Vagina (tissue), 2 donors: Measurements from ENCODE around the gene FAM168B. TPM values are rescaled to one million over a fixed set of nuclear protein-coding genes. Genes with fewer than 3 reads are reported as not detected.
"Not testable (repeated sequence)": the region's sequence is repeated elsewhere in the genome, so short reads cannot be mapped to it uniquely, and the experiment has no call there.

Experiments used
- DNase-seq, 2 donors: peaks; one replicate each; pipeline ENCODE4 v3.0.0-alpha.2; 2017; ENCODE audit errors: extremely low spot score in 2 of 2
- H3K27ac ChIP-seq: fragments of 200-600 bp; sonication (generic); one replicate; pipeline ENCODE4 v1.5.1; 2019
- H3K27me3 ChIP-seq: fragments of 200-600 bp; sonication (generic); one replicate; pipeline ENCODE4 v1.5.1; 2019
- H3K36me3 ChIP-seq, 2 donors: fragments of 200-600 bp; sonication (generic); one replicate each; pipeline ENCODE4 v1.5.1; 2017 to 2019
- H3K4me1 ChIP-seq: fragments of 200-600 bp; sonication (generic); one replicate; pipeline ENCODE4 v1.5.1; 2019
- H3K4me3 ChIP-seq, 2 donors: fragments of 200-600 bp; sonication (generic); 1 replicate in 1 of 2; 2 replicates in 1 of 2; pipeline ENCODE4 v1.5.1; 2016 to 2019
- H3K9me3 ChIP-seq: fragments of 200-600 bp; sonication (generic); one replicate; pipeline ENCODE4 v1.5.1; 2019
- POLR2A ChIP-seq, 2 donors: fragments of 450-650 bp; IDR thresholded peaks; one replicate each; pipeline ENCODE4 v1.6.1; 2017; ENCODE audit warnings: antibody characterized with exemption in 2 of 2, mild to moderate bottlenecking in 2 of 2, moderate library complexity in 2 of 2
- POLR2AphosphoS5 ChIP-seq, 2 donors: sonication (generic); formaldehyde crosslinking; IDR thresholded peaks; one replicate each; pipeline ENCODE4 v1.9.0; 2017; ENCODE audit warnings: antibody characterized with exemption in 2 of 2, mild to moderate bottlenecking in 2 of 2, low read depth in 1 of 2; ENCODE audit not compliant: insufficient read depth in 1 of 2
- intact Hi-C: fragments of 100-400 bp; cut with DNase I; formaldehyde crosslinking; loops from one replicate; pipeline ENCODE4 v1.15.1; 2023
- total RNA-seq: library from RNA; depleted of rRNA; stranded (reverse); fragments of >200 nt; gene quantifications from one replicate; pipeline ENCODE4 v1.2.3, GENCODE V29; 2016
- TF ChIP-seq, protein P1 (sequence below), 3 experiments: fragments of 450-650 bp in 2 of 3; fragments of 200-600 bp in 1 of 3; sonication (generic) in 1 of 3; IDR thresholded peaks; one replicate each; pipeline ENCODE4 v1.5.1; 2017 to 2019; ENCODE audit warnings: antibody characterized with exemption in 3 of 3, mild to moderate bottlenecking in 2 of 3, moderate library complexity in 2 of 3

FAM168B gene
- total RNA-seq, 1 donor from 2014 or later: 56.7 TPM

- Histone ChIP-seq H3K4me3 (no peak overlapping the region), H3K4me1 (peaks cover 30% of the 10 kb centered on the region), H3K36me3 (peaks cover 0 to 49% of the 10 kb centered on the region in 2 donors), H3K9me3 (no peaks in the 10 kb centered on the region), H3K27ac (no peak overlapping the region), H3K27me3 (no peaks in the 10 kb centered on the region)
- no peak for TF ChIP-seq POLR2AphosphoS5 (IDR thresholded peaks at IDR 0.05; ENCODE audit: insufficient read depth in 1 of 2, low read depth in 1 of 2)
- TF ChIP-seq, protein P1, sequence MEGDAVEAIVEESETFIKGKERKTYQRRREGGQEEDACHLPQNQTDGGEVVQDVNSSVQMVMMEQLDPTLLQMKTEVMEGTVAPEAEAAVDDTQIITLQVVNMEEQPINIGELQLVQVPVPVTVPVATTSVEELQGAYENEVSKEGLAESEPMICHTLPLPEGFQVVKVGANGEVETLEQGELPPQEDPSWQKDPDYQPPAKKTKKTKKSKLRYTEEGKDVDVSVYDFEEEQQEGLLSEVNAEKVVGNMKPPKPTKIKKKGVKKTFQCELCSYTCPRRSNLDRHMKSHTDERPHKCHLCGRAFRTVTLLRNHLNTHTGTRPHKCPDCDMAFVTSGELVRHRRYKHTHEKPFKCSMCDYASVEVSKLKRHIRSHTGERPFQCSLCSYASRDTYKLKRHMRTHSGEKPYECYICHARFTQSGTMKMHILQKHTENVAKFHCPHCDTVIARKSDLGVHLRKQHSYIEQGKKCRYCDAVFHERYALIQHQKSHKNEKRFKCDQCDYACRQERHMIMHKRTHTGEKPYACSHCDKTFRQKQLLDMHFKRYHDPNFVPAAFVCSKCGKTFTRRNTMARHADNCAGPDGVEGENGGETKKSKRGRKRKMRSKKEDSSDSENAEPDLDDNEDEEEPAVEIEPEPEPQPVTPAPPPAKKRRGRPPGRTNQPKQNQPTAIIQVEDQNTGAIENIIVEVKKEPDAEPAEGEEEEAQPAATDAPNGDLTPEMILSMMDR (IDR thresholded peaks at IDR 0.05): no peak
- intact Hi-C loops: no loop called here
- DNase-seq: no peak
Measured at GRCh38 chr2:131077182-131077846, 15.9 kb downstream of the FAM168B start.

DNA sequence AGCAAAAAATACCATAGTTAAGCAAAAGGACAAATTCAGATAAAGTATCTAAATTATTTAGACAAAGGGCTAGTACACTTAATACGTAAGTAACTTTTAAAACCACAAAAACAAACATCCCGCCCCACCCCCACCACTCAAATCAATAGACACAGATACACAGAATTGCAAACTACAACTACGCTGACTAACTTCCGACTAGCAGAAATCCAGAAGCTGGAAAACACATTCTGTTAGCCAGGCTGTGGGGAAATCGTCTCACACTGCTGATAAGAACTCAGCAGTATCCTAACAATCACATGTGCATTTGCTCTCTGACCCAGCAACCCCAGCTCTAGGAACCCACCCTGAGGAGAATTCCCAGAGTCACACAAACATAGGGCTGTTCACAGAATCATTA, 16.6 kb downstream of the FAM168B start:
- H3K9me3 ChIP-seq: no peaks in the 10 kb centered on the region
- intact Hi-C loops: no loop called here
- no peak for DNase-seq
- TF ChIP-seq POLR2A (IDR thresholded peaks at IDR 0.05) (no peak), POLR2AphosphoS5 (IDR thresholded peaks at IDR 0.05; ENCODE audit: insufficient read depth in 1 of 2, low read depth in 1 of 2) (no peak)
- TF ChIP-seq, protein P1 (IDR thresholded peaks at IDR 0.05): no peak
- H3K4me1 ChIP-seq: peaks cover 27% of the 10 kb centered on the region
- H3K27me3 ChIP-seq: no peaks in the 10 kb centered on the region
- peaks cover 0 to 49% of the 10 kb centered on the region in 2 donors for H3K36me3 ChIP-seq
- H3K4me3 ChIP-seq: no peak overlapping the region
- no peak overlapping the region for H3K27ac ChIP-seq

DNA sequence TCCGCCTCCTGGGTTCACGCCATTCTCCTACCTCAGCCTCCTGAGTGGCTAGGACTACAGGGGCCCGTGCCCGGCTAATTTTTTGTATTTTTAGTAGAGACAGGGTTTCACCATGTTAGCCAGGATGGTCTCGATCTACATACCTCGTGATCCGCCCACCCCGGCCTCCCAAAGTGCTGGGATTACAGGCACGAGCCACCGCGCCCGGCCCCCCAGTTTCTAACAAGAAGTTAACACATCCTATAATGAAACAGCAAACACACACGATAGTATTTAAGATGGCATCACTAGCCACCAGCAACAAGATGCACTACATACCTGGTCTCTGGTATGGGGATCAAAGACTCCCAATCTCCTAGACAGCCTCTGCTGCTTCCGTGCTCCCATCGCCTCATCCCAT, 17.7 kb downstream of the FAM168B start:
- H3K9me3 ChIP-seq, H3K27ac ChIP-seq, H3K27me3 ChIP-seq, intact Hi-C loops, H3K4me3 ChIP-seq, DNase-seq: not testable (repeated sequence)
- peaks cover 36% of the 10 kb centered on the region for H3K4me1 ChIP-seq
- peaks cover 0 to 49% of the 10 kb centered on the region in 2 donors for H3K36me3 ChIP-seq

DNA sequence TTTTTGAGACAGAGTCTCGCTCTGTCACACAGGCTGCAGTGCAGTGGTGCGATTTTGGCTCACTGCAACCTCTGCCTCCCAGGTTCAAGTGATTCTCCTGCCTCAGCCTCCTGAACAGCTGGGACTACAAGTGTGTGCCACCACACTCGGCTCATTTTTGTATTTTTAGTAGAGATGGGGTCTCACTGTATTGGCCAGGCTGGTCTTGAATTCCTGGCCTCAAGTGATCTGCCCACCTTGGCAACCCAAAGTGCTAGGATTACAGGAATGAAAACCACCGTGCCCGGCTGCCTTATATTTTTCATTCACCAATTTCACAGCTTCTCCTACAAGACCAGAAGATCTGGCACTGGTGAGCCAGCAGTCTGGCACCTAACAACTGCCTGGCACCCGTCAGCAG, 25.1 kb downstream of the FAM168B start:
- peaks cover 0 to 47% of the 10 kb centered on the region in 2 donors for H3K36me3 ChIP-seq
- H3K27me3 ChIP-seq, DNase-seq, H3K4me3 ChIP-seq, H3K27ac ChIP-seq, intact Hi-C loops, H3K9me3 ChIP-seq: not testable (repeated sequence)
- H3K4me1 ChIP-seq: peaks cover 34% of the 10 kb centered on the region

GRCh38 chr2:131067465-131068125, 25.7 kb downstream of the FAM168B start:
- Histone ChIP-seq H3K27ac (no peak overlapping the region), H3K4me3 (no peak overlapping the region), H3K36me3 (peaks cover 0 to 47% of the 10 kb centered on the region in 2 donors), H3K27me3 (no peaks in the 10 kb centered on the region), H3K9me3 (no peaks in the 10 kb centered on the region), H3K4me1 (peaks cover 34% of the 10 kb centered on the region)
- intact Hi-C loops: no loop called here
- TF ChIP-seq, protein P1 (IDR thresholded peaks at IDR 0.05): no peak
- TF ChIP-seq POLR2A (IDR thresholded peaks at IDR 0.05): no peak
- TF ChIP-seq POLR2AphosphoS5 (IDR thresholded peaks at IDR 0.05; ENCODE audit: insufficient read depth in 1 of 2, low read depth in 1 of 2): no peak
- no peak for DNase-seq
